HG02678 (cell line): Measurements from ENCODE around the gene TBX10.
"Not testable (repeated sequence)": the region's sequence is repeated elsewhere in the genome, so short reads cannot be mapped to it uniquely, and the experiment has no call there.

Experiments used
- ATAC-seq: cut with Tn5 transposase; IDR thresholded peaks from one replicate; pipeline ENCODE4 v1.9.1; 2021; ENCODE audit warnings: mild to moderate bottlenecking, moderate library complexity; ENCODE audit not compliant: unreplicated experiment

The TBX10 gene

GRCh38 chr11:67639438-67639859 is at the start of gene TBX10:
TBX10 (minus strand) TSS chr11:67639763; CDS start chr11:67639472, 291 bp downstream.
- no peak for ATAC-seq

- no peak for ATAC-seq
Measured at GRCh38 chr11:67689178-67689577, 49.6 kb upstream of the TBX10 start.

- ATAC-seq: no peak
Measured at GRCh38 chr11:67687986-67688385, 48.4 kb upstream of the TBX10 start.

GRCh38 chr11:67685641-67686332 is 46.2 kb upstream of the TBX10 start:
- ATAC-seq: not testable (repeated sequence)

- not testable (repeated sequence) for ATAC-seq
Measured at GRCh38 chr11:67682126-67683034, 42.8 kb upstream of the TBX10 start.

- no peak for ATAC-seq
Measured at GRCh38 chr11:67680696-67681470, 41.3 kb upstream of the TBX10 start.

GRCh38 chr11:67675058-67675747 is 35.6 kb upstream of the TBX10 start:
- no peak for ATAC-seq

- no peak for ATAC-seq
Measured at GRCh38 chr11:67674442-67674871, 34.9 kb upstream of the TBX10 start, which contains the start of gene ALDH3B2. ALDH3B2 (minus strand) TSS chr11:67674623; CDS start chr11:67666935, 7,688 bp downstream.

- ATAC-seq: no peak
Measured at GRCh38 chr11:67673902-67674301, 34.3 kb upstream of the TBX10 start.

- ATAC-seq: no peak
Measured at GRCh38 chr11:67673358-67673757, 33.8 kb upstream of the TBX10 start.

GRCh38 chr11:67671211-67671520 is 31.6 kb upstream of the TBX10 start:
- no peak for ATAC-seq

- no peak for ATAC-seq
Measured at GRCh38 chr11:67670316-67671210, 31.0 kb upstream of the TBX10 start.

- no peak for ATAC-seq
Measured at GRCh38 chr11:67668192-67668551, 28.6 kb upstream of the TBX10 start.

- no peak for ATAC-seq
Measured at GRCh38 chr11:67667490-67668191, 28.1 kb upstream of the TBX10 start.

- ATAC-seq: no peak
Measured at GRCh38 chr11:67666676-67667489, 27.3 kb upstream of the TBX10 start.

- ATAC-seq: no peak
Measured at GRCh38 chr11:67666303-67666645, 26.7 kb upstream of the TBX10 start.

GRCh38 chr11:67665541-67666302 is 26.2 kb upstream of the TBX10 start:
- ATAC-seq: no peak
